HepG2 (cell line): ENCODE results near the gene ARHGEF16. TPM values are rescaled to one million over a fixed set of nuclear protein-coding genes. Genes with fewer than 3 reads are reported as not detected.

Experiments used
- ARID3A ChIP-seq: IDR thresholded peaks from 2 replicates; pipeline ENCODE4 v1.6.1; 2012; ENCODE audit warnings: low read depth, low read length, improper control_type of control experiment
- FLYWCH1 ChIP-seq: sonication (generic); formaldehyde crosslinking; IDR thresholded peaks from 2 replicates; pipeline ENCODE4 v1.8.1; 2023; ENCODE audit warnings: mild to moderate bottlenecking, missing genetic modification reagents
- FOXJ3 ChIP-seq: sonication (generic); formaldehyde crosslinking; IDR thresholded peaks from 2 replicates; pipeline ENCODE4 v1.4.0; 2020; ENCODE audit warnings: missing genetic modification reagents, mild to moderate bottlenecking, borderline replicate concordance
- HDAC2 ChIP-seq: sonication (generic); formaldehyde crosslinking; IDR thresholded peaks from 2 replicates; pipeline ENCODE4 v1.4.0; 2020; ENCODE audit warnings: missing genetic modification reagents
- HOXA5 ChIP-seq: sonication (generic); formaldehyde crosslinking; IDR thresholded peaks from 2 replicates; pipeline ENCODE4 v1.4.0; 2020; ENCODE audit warnings: missing genetic modification reagents
- KDM5B ChIP-seq: sonication (generic); formaldehyde crosslinking; IDR thresholded peaks from 2 replicates; pipeline ENCODE4 v1.4.0; 2020; ENCODE audit warnings: missing genetic modification reagents, mild to moderate bottlenecking, borderline replicate concordance
- KLF15 ChIP-seq: sonication (generic); formaldehyde crosslinking; IDR thresholded peaks from 2 replicates; pipeline ENCODE4 v1.8.1; 2023; ENCODE audit warnings: borderline replicate concordance, mild to moderate bottlenecking, inconsistent platforms, missing genetic modification reagents, mixed read lengths
- MTERF4 ChIP-seq: sonication (generic); formaldehyde crosslinking; IDR thresholded peaks from 2 replicates; pipeline ENCODE4 v1.8.0; 2023; ENCODE audit warnings: mild to moderate bottlenecking, missing genetic modification reagents
- SAP130 ChIP-seq: IDR thresholded peaks from 2 replicates; pipeline ENCODE4 v1.6.1; 2016; ENCODE audit warnings: low read depth
- THRA ChIP-seq: sonication (generic); formaldehyde crosslinking; IDR thresholded peaks from 2 replicates; pipeline ENCODE4 v1.4.0; 2020; ENCODE audit warnings: missing genetic modification reagents, borderline replicate concordance
- ZFP37 ChIP-seq: sonication (generic); formaldehyde crosslinking; IDR thresholded peaks from 2 replicates; pipeline ENCODE4 v1.4.0; 2020; ENCODE audit warnings: missing genetic modification reagents, borderline replicate concordance
- ZNF263 ChIP-seq: sonication (generic); formaldehyde crosslinking; IDR thresholded peaks from 2 replicates; pipeline ENCODE4 v1.4.0; 2020; ENCODE audit warnings: missing genetic modification reagents
- ZNF350 ChIP-seq: sonication (generic); formaldehyde crosslinking; IDR thresholded peaks from 2 replicates; pipeline ENCODE4 v1.4.0; 2020; ENCODE audit warnings: mild to moderate bottlenecking, low read depth, missing genetic modification reagents, borderline replicate concordance
- ZNF552 ChIP-seq: sonication (generic); formaldehyde crosslinking; IDR thresholded peaks from 2 replicates; pipeline ENCODE4 v1.9.0; 2022; ENCODE audit warnings: missing genetic modification reagents, mild to moderate bottlenecking, borderline replicate concordance
- ZNF580 ChIP-seq: IDR thresholded peaks from 2 replicates; pipeline ENCODE4 v1.6.1; 2016; ENCODE audit warnings: low read depth, borderline replicate concordance
- ZNF792 ChIP-seq: IDR thresholded peaks from 2 replicates; pipeline ENCODE4 v1.6.1; 2016
- ZSCAN29 ChIP-seq: sonication (generic); formaldehyde crosslinking; conservative IDR thresholded peaks from 2 replicates; pipeline ENCODE4 v1.4.0; 2020; ENCODE audit warnings: mild to moderate bottlenecking, missing genetic modification reagents
- polyA plus RNA-seq, 8 experiments: library from polyadenylated mRNA; depleted of rRNA in 3 of 8; stranded (reverse) in 7 of 8; unstranded in 1 of 8; fragments of >200 nt; fragmentation: Illumina TruSeq in 4 of 8; extraction: Trizol in 4 of 8; gene quantifications; 2 replicates each; pipeline versions ENCODE4 v1.2.1 to v1.2.3, GENCODE V29; 2011 to 2016; ENCODE audit warnings: low read depth in 4 of 8, missing spikeins in 1 of 8, mixed read lengths in 1 of 8; ENCODE audit not compliant: insufficient read depth in 1 of 8
- total RNA-seq, 5 experiments: library from RNA; depleted of rRNA; stranded (reverse); fragments of >200 nt; fragmentation: Illumina TruSeq; extraction: Trizol; gene quantifications; 2 replicates each; pipeline ENCODE4 v1.2.3, GENCODE V29; 2016; ENCODE audit warnings: low read depth in 1 of 5
- TF ChIP-seq, protein P1 (sequence below): IDR thresholded peaks from 2 replicates; pipeline ENCODE4 v1.6.1; 2016; ENCODE audit warnings: control low read depth
- TF ChIP-seq, protein P2 (sequence below): sonication (generic); formaldehyde crosslinking; IDR thresholded peaks from 2 replicates; pipeline ENCODE4 v1.4.0; 2020; ENCODE audit warnings: missing genetic modification reagents
- TF ChIP-seq, protein P3 (sequence below): IDR thresholded peaks from 2 replicates; pipeline ENCODE4 v1.6.1; 2016; ENCODE audit warnings: missing compliant biosample characterization, missing genetic modification reagents, borderline replicate concordance

The ARHGEF16 gene
- total and polyA plus RNA-seq, 2 of the 13 experiments (the other 11 are each of a cell fraction or from before 2014, with no cell fraction given) = 20.3 to 39.9 TPM

GRCh38 chr1:3456964-3457909 is 2.8 kb downstream of the ARHGEF16 start (continued):
- TF ChIP-seq, protein P1, sequence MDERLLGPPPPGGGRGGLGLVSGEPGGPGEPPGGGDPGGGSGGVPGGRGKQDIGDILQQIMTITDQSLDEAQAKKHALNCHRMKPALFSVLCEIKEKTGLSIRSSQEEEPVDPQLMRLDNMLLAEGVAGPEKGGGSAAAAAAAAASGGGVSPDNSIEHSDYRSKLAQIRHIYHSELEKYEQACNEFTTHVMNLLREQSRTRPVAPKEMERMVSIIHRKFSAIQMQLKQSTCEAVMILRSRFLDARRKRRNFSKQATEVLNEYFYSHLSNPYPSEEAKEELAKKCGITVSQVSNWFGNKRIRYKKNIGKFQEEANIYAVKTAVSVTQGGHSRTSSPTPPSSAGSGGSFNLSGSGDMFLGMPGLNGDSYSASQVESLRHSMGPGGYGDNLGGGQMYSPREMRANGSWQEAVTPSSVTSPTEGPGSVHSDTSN (CRISPR knock-in tag) = peak; percentile 26; the same call in 1 of the 2 replicates
- TF ChIP-seq HOXA5 (CRISPR knock-in tag) (0 out of 2 replicates have a peak, but pooled peaks have one; percentile 9), KLF15 (CRISPR knock-in tag) (no peak), ARID3A (0 out of 2 replicates have a peak, but pooled peaks have one; percentile 23), FLYWCH1 (CRISPR knock-in tag) (no peak), ZNF552 (CRISPR knock-in tag) (no peak; the same call in 1 of the 2 replicates), KDM5B (CRISPR knock-in tag) (no peak), ZNF263 (CRISPR knock-in tag) (peak; percentile 91), ZNF792 (peak; percentile 52; the same call in 1 of the 2 replicates), MTERF4 (CRISPR knock-in tag) (no peak), FOXJ3 (CRISPR knock-in tag) (0 out of 2 replicates have a peak, but pooled peaks have one; percentile 11), ZFP37 (CRISPR knock-in tag) (0 out of 2 replicates have a peak, but pooled peaks have one; percentile 67), ZNF350 (CRISPR knock-in tag) (peak; percentile 13; the same call in 1 of the 2 replicates), HDAC2 (CRISPR knock-in tag) (peak; percentile 78), ZSCAN29 (CRISPR knock-in tag) (no peak), ZNF580 (CRISPR knock-in tag) (peak; percentile 18; the same call in 1 of the 2 replicates), THRA (CRISPR knock-in tag) (peak; percentile 89; the same call in 1 of the 2 replicates), SAP130 (CRISPR knock-in tag) (peak; percentile 77)
- TF ChIP-seq, protein P2, sequence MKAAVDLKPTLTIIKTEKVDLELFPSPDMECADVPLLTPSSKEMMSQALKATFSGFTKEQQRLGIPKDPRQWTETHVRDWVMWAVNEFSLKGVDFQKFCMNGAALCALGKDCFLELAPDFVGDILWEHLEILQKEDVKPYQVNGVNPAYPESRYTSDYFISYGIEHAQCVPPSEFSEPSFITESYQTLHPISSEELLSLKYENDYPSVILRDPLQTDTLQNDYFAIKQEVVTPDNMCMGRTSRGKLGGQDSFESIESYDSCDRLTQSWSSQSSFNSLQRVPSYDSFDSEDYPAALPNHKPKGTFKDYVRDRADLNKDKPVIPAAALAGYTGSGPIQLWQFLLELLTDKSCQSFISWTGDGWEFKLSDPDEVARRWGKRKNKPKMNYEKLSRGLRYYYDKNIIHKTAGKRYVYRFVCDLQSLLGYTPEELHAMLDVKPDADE = no peak
- TF ChIP-seq, protein P3, sequence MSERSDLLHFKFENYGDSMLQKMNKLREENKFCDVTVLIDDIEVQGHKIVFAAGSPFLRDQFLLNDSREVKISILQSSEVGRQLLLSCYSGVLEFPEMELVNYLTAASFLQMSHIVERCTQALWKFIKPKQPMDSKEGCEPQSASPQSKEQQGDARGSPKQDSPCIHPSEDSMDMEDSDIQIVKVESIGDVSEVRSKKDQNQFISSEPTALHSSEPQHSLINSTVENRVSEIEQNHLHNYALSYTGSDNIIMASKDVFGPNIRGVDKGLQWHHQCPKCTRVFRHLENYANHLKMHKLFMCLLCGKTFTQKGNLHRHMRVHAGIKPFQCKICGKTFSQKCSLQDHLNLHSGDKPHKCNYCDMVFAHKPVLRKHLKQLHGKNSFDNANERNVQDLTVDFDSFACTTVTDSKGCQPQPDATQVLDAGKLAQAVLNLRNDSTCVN (CRISPR knock-in tag) = 0 out of 2 replicates have a peak, but pooled peaks have one; percentile 40
